Measurements from ENCODE around the gene GOLGA8T. TPM values are rescaled to one million over a fixed set of nuclear protein-coding genes. Genes with fewer than 3 reads are reported as not detected.
"Not testable (repeated sequence)": the region's sequence is repeated elsewhere in the genome, so short reads cannot be mapped to it uniquely, and the experiment has no call there.

GOLGA8T gene, protein sequence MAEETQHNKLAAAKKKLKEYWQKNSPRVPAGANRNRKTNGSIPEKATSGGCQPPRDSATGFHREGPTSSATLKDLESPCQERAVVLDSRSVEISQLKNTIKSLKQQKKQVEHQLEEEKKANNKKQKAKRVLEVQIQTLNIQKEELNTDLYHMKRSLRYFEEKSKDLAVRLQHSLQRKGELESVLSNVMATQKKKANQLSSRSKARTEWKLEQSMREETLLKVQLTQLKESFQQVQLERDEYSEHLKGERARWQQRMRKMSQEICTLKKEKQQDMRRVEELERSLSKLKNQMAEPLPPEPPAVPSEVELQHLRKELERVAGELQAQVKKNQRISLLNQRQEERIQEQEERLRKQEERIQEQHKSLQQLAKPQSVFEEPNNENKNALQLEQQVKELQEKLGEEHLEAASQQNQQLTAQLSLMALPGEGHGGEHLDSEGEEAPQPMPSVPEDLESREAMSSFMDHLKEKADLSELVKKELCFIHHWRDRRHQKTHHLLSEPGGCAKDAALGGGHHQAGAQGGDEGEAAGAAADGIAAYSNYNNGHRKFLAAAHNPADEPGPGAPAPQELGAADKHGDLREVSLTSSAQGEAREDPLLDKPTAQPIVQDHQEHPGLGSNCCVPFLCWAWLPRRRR
- total RNA-seq (1 to 10 TPM in 1 of 5 experiments, under 1 TPM in 2, not detected in 2; 0.22 to 1.1 (median 0.63) TPM), polyA plus RNA-seq (not detected), total RNA-seq (not detected)

DNA sequence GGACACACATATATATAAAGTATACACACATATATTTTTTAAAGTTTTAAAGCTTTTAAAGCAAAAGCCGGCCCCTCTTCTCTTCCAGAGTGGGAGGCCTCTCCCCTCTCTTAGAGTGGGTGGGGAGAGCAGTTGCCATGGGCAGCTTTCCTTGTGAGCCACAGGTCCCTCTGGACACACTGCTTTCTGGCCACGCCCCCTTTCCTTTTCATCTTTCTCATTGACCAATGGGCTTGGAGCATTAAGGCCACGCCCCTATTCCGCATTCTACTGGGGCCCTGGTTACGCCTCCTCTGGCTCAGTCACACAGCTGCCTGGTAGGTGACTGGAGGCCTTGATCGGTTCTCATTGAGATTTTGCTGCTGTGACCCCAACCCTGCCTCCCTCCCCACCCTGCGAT is at the start of gene GOLGA8T:
Gene GOLGA8T (plus strand): TSS at position 301 of the 400 bp plus-strand sequence. CDS start 98 bp downstream, at position 399.
- H3K9me3 ChIP-seq (ENCODE audit: control insufficient read depth in 2 of 3, low read length in 3 of 3); H3K36me3 ChIP-seq (ENCODE audit: control insufficient read depth in 2 of 3, insufficient read depth in 3 of 3, low read length in 3 of 3); H3K9me3 Mint-ChIP-seq; H3K27me3 Mint-ChIP-seq; H3K4me3 ChIP-seq (ENCODE audit: low read length); ATAC-seq; H3K27ac Mint-ChIP-seq; H3K4me3 Mint-ChIP-seq; H3K27me3 ChIP-seq (ENCODE audit: control insufficient read depth in 2 of 2, insufficient read depth in 2 of 2, low read length in 2 of 2); POLR2A ChIA-PET; H3K4me1 Mint-ChIP-seq; intact Hi-C loops (cut with micrococcal nuclease); H3K27ac ChIP-seq (ENCODE audit: low read depth, low read length); CTCF ChIA-PET; H3K36me3 Mint-ChIP-seq; DNase-seq; H3K4me1 ChIP-seq (ENCODE audit: control insufficient read depth in 2 of 2, insufficient read depth in 2 of 2, low read length in 2 of 2): not testable (repeated sequence)

DNA sequence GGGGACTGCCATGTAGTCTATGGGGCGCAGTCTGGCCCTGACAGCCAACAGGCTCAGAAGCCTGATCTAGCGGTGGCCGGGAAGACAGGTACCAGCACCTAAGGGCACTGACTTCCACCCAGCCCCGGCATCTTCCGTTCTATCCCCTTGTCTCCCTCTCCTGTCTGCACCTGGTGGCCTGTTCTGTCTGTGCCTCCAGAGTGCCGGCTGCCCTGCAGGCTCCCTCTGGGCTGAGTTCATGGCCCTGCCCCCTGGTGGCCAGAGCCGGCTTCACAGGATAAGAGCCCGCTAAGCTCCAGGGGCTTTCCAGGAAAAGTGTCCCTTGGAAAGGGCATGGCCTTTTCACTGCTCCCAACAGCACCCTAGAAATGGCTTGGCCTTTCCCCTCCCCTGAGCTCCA is 37.0 kb upstream of the GOLGA8T start:
- H3K4me3 ChIP-seq (ENCODE audit: low read length); H3K4me1 ChIP-seq (ENCODE audit: control insufficient read depth in 2 of 2, insufficient read depth in 2 of 2, low read length in 2 of 2); H3K36me3 ChIP-seq (ENCODE audit: control insufficient read depth in 2 of 3, insufficient read depth in 3 of 3, low read length in 3 of 3); H3K9me3 ChIP-seq (ENCODE audit: control insufficient read depth in 2 of 3, low read length in 3 of 3); H3K27ac Mint-ChIP-seq; CTCF ChIA-PET; H3K27me3 Mint-ChIP-seq; H3K4me1 Mint-ChIP-seq; intact Hi-C loops (cut with micrococcal nuclease); DNase-seq; POLR2A ChIA-PET; H3K27me3 ChIP-seq (ENCODE audit: control insufficient read depth in 2 of 2, insufficient read depth in 2 of 2, low read length in 2 of 2); H3K9me3 Mint-ChIP-seq; H3K36me3 Mint-ChIP-seq; H3K27ac ChIP-seq (ENCODE audit: low read depth, low read length); H3K4me3 Mint-ChIP-seq: not testable (repeated sequence)
- peak; percentile 73 for ATAC-seq

DNA sequence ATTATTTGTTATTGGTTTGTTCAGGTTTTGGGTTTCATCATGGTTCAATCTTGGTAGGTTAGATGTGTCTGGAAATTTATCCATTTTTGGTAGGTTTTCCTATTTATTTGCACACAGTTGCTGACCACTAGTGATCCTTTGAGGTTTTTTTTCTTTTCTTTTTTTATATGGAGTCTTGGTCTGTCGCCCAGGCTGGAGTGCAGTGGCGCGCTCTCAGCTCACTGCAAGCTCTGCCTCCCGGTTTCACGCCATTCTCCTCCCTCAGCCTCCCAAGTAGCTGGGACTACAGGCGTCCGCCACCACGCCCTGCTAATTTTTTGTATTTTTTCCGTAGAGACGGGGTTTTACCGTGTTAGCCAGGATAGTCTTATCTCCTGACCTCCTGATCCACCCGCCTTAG is 32.0 kb upstream of the GOLGA8T start:
- DNase-seq; H3K4me3 Mint-ChIP-seq; H3K27me3 ChIP-seq (ENCODE audit: control insufficient read depth in 2 of 2, insufficient read depth in 2 of 2, low read length in 2 of 2); ATAC-seq; CTCF ChIA-PET; H3K27ac Mint-ChIP-seq; H3K36me3 Mint-ChIP-seq; intact Hi-C loops (cut with micrococcal nuclease); H3K9me3 ChIP-seq (ENCODE audit: control insufficient read depth in 2 of 3, low read length in 3 of 3); H3K4me3 ChIP-seq (ENCODE audit: low read length); H3K4me1 ChIP-seq (ENCODE audit: control insufficient read depth in 2 of 2, insufficient read depth in 2 of 2, low read length in 2 of 2); H3K27me3 Mint-ChIP-seq; POLR2A ChIA-PET; H3K4me1 Mint-ChIP-seq; H3K9me3 Mint-ChIP-seq; H3K27ac ChIP-seq (ENCODE audit: low read depth, low read length); H3K36me3 ChIP-seq (ENCODE audit: control insufficient read depth in 2 of 3, insufficient read depth in 3 of 3, low read length in 3 of 3): not testable (repeated sequence)

DNA sequence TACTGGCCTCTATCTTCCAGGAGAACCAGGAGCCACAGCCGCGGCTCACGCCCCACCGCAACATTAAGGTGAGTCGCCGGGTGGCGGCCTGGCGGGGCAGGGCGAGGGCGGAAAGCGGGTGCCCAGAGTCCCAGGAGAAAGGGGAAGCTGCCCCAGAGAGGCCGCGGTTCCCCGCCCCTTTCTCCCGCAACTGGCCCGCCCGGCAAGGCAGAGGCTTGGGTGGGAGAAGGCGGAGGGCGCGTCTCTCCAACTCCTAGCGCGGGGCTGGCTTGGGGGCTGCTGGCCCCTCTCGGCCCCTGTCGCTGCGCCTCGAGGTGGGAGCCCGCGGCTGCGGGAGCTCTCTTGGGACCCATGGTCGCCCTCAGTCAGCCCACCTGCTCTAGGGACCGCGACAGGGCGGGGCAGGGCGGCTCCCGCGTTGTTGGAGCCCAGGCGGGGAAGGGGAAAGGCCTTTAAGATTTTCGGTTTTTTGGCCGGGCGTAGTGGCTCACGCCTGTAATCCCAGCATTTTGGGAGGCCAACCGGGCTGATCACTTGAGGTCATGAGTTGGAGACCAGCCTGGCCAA is 30.8 kb upstream of the GOLGA8T start:
- CTCF ChIA-PET = not testable (repeated sequence)
- peak overlapping the region in 1 of 10 donors; percentile 20 for H3K4me3 Mint-ChIP-seq

DNA sequence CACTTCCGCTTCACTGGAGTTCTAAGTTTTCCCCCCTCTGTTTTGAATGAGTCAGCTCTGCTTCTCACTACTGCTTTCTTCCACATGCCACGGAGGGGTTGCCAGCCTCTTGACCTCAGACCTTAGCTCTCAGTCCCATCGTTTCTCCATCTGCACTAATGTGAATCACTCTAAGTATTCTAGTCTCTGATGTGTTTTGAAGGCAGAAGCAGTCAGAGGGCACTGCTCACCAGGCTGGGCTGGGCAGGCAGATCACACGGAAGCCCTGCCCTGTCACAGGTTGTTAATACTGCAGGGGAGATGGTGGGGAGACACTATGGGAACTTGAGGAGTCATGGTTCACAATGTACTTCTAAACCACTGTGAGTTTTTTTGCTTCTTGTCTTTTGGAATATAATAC is 24.3 kb upstream of the GOLGA8T start:
- H3K4me3 Mint-ChIP-seq; H3K27ac Mint-ChIP-seq; H3K4me3 ChIP-seq (ENCODE audit: low read length); H3K9me3 ChIP-seq (ENCODE audit: control insufficient read depth in 2 of 3, low read length in 3 of 3); H3K36me3 Mint-ChIP-seq; H3K4me1 Mint-ChIP-seq; H3K27me3 ChIP-seq (ENCODE audit: control insufficient read depth in 2 of 2, insufficient read depth in 2 of 2, low read length in 2 of 2); intact Hi-C loops (cut with micrococcal nuclease); H3K36me3 ChIP-seq (ENCODE audit: control insufficient read depth in 2 of 3, insufficient read depth in 3 of 3, low read length in 3 of 3); POLR2A ChIA-PET; H3K27me3 Mint-ChIP-seq; H3K9me3 Mint-ChIP-seq; H3K4me1 ChIP-seq (ENCODE audit: control insufficient read depth in 2 of 2, insufficient read depth in 2 of 2, low read length in 2 of 2); H3K27ac ChIP-seq (ENCODE audit: low read depth, low read length); DNase-seq; CTCF ChIA-PET: not testable (repeated sequence)
- peak; percentile 66 for ATAC-seq

More for the DNA sequence above, 30.8 kb upstream of the GOLGA8T start:
- H3K4me3 ChIP-seq (ENCODE audit: low read length); H3K4me1 Mint-ChIP-seq; H3K36me3 ChIP-seq (ENCODE audit: control insufficient read depth in 2 of 3, insufficient read depth in 3 of 3, low read length in 3 of 3); H3K27me3 ChIP-seq (ENCODE audit: control insufficient read depth in 2 of 2, insufficient read depth in 2 of 2, low read length in 2 of 2); DNase-seq; H3K4me1 ChIP-seq (ENCODE audit: control insufficient read depth in 2 of 2, insufficient read depth in 2 of 2, low read length in 2 of 2); H3K9me3 ChIP-seq (ENCODE audit: control insufficient read depth in 2 of 3, low read length in 3 of 3); POLR2A ChIA-PET; intact Hi-C loops (cut with micrococcal nuclease); H3K27ac ChIP-seq (ENCODE audit: low read depth, low read length); H3K27me3 Mint-ChIP-seq; H3K36me3 Mint-ChIP-seq; H3K27ac Mint-ChIP-seq; H3K9me3 Mint-ChIP-seq: not testable (repeated sequence)
- peak; percentile 87 for ATAC-seq

DNA sequence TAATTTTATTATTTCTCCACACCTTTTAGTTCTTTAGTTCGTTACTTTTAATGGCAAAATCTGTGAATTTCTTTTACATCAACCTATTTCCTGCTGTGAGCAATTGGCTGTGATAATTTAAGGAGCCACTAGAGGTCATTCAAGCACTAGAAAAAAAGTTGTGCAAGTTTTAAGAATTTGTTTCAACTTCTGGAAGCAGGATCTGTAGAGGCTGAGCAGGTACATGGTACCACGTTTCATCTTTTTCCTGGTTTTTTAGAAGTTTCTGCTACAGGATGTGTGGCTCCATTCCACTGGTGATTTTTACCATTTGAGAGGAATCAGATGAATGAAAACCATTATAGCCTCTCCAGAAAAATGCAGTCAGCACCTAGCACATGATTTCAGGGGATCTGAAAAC is 4.8 kb upstream of the GOLGA8T start:
- H3K36me3 Mint-ChIP-seq; H3K36me3 ChIP-seq (ENCODE audit: control insufficient read depth in 2 of 3, insufficient read depth in 3 of 3, low read length in 3 of 3); H3K4me3 ChIP-seq (ENCODE audit: low read length); POLR2A ChIA-PET; intact Hi-C loops (cut with micrococcal nuclease); H3K27ac ChIP-seq (ENCODE audit: low read depth, low read length); CTCF ChIA-PET; H3K27me3 ChIP-seq (ENCODE audit: control insufficient read depth in 2 of 2, insufficient read depth in 2 of 2, low read length in 2 of 2); H3K9me3 Mint-ChIP-seq; H3K27ac Mint-ChIP-seq; ATAC-seq; H3K9me3 ChIP-seq (ENCODE audit: control insufficient read depth in 2 of 3, low read length in 3 of 3); H3K4me3 Mint-ChIP-seq; H3K4me1 Mint-ChIP-seq; H3K27me3 Mint-ChIP-seq; H3K4me1 ChIP-seq (ENCODE audit: control insufficient read depth in 2 of 2, insufficient read depth in 2 of 2, low read length in 2 of 2): not testable (repeated sequence)
- peak in 4 of 9 donors; percentile 10 to 31 (median 18) for DNase-seq

DNA sequence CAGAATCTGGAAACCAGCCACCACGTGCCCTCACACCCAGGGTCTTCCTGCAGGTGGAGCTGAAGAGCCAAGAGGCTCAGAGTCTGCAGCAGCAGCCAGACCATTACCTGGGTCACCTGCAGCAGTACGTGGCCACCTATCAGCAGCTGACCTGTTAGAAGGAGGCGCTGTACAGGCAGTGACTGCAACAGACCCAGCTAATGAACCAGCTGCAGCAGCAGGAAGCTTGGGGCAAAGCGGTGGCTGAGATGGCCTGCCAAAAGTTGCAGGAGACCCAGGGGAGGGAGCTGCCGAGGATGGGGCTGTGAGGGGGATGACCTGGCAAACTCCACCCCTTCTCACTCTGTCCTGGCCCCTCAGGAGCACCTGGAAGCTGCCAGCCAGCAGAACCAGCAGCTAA is 8.4 kb downstream of the GOLGA8T start:
- H3K4me3 Mint-ChIP-seq; intact Hi-C loops (cut with micrococcal nuclease); H3K9me3 Mint-ChIP-seq; DNase-seq; H3K27ac ChIP-seq (ENCODE audit: low read depth, low read length); H3K27me3 ChIP-seq (ENCODE audit: control insufficient read depth in 2 of 2, insufficient read depth in 2 of 2, low read length in 2 of 2); H3K36me3 ChIP-seq (ENCODE audit: control insufficient read depth in 2 of 3, insufficient read depth in 3 of 3, low read length in 3 of 3); H3K27me3 Mint-ChIP-seq; H3K27ac Mint-ChIP-seq; H3K4me3 ChIP-seq (ENCODE audit: low read length); H3K9me3 ChIP-seq (ENCODE audit: control insufficient read depth in 2 of 3, low read length in 3 of 3); H3K4me1 Mint-ChIP-seq; POLR2A ChIA-PET; H3K4me1 ChIP-seq (ENCODE audit: control insufficient read depth in 2 of 2, insufficient read depth in 2 of 2, low read length in 2 of 2); ATAC-seq; H3K36me3 Mint-ChIP-seq; CTCF ChIA-PET: not testable (repeated sequence)
